AG09309 (cell line): ENCODE data around the gene KRAS.

Experiments used
- DNase-seq: peaks from one replicate; pipeline ENCODE4 v3.0.0-alpha.2; 2010; ENCODE audit warnings: low read depth
- H3K4me3 ChIP-seq: 2 replicates; pipeline ENCODE4 v1.5.1; 2011; ENCODE audit warnings: mild to moderate bottlenecking, low read depth, low read length, moderate library complexity; ENCODE audit not compliant: control insufficient read depth
- CTCF ChIP-seq: IDR thresholded peaks from 2 replicates; pipeline ENCODE4 v1.5.1; 2011; ENCODE audit warnings: mild to moderate bottlenecking, low read depth, low read length, inconsistent platforms; ENCODE audit not compliant: insufficient read depth, control insufficient read depth; ENCODE audit errors: missing control alignments

KRAS gene

DNA sequence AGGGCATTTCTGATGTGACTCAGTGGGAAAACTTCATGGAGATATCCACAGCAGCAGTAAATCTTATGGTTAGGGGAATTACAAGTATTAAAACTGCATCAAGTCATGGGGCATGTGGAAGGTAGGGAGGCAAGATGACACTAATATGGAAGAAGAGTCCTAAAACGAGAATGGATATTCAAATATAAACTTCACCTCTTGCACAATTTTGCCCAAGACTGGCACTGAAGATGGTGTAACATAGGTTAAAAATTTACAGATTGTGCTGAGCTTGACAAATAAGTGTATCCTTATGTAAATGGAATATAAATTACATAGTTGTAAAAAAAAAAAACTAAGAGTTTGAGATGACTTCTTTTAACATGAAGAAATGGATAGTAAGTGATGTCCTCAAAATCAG lies 42.9 kb downstream of the KRAS start:
- no peak overlapping the region for H3K4me3 ChIP-seq
- no peak for DNase-seq
- no peak for TF ChIP-seq CTCF

DNA sequence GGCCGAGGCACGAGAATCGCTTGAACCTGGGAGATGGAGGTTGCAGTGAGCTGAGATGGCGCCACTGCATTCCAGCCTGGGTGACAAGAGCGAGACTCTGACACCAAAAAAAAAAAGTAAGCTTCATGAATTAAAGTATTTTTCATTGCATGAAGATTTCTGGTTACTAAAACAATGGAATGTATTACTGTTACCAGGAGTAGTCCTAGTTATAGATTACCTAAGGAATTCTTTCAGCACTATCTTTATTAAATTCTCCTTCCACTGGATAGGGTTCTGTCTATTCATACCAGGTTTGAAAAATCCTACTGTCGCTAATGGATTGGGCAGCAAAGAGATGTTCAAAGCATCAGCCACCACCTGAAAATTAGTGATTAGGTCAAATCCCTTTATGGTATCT lies 43.3 kb downstream of the KRAS start:
- no peak overlapping the region for H3K4me3 ChIP-seq
- no peak for TF ChIP-seq CTCF
- DNase-seq = no peak

DNA sequence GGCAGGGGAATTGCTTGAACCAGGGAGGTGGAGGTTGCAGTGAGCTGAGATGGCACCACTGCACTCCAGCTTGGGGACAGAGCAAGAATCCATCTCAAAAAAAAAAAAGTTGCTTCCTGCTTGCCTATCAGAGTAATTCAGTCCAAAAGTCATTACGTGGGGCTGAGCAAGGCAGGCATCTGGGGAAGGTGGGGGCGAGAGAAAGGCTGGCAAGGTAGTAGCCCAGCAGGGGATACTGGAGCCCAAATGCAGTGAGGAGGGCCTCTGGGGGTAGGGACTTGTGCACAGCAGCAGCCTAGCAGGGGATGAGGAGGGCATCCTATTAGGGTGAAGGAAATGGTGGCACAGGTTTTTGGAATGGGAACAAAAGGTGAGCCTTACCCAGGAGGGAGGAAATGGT lies 48.6 kb downstream of the KRAS start:
- H3K4me3 ChIP-seq = no peak overlapping the region
- DNase-seq = no peak
- no peak for TF ChIP-seq CTCF

DNA sequence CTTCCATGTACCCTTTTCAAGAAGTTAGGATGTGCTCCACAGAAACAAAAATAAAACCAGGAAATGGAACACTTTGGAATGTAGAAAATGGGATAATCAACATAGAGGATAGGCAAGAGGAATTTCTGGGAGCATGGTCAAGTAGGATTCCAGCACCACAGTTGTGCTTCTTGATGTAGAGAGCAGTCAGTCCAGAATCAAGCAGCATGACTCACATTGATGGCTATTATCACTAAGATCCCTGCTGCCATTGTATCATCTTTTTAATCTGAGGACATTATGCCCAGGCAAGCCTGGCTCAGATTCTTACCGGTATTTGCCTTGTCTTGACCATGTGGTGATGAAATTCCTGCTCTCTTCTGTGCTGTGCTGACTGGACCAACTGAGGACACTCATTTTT lies 50.0 kb downstream of the KRAS start:
- DNase-seq = no peak
- H3K4me3 ChIP-seq = no peak overlapping the region
- no peak for TF ChIP-seq CTCF

GRCh38 chr12:25197608-25198007 lies 53.1 kb downstream of the KRAS start:
- no peak overlapping the region for H3K4me3 ChIP-seq
- no peak for TF ChIP-seq CTCF
- no peak for DNase-seq

- H3K4me3 ChIP-seq = peak within 1 kb of the TSS; percentile 82
- peak; percentile 52 for DNase-seq
- TF ChIP-seq CTCF = no peak
Measured at GRCh38 chr12:25195056-25195971, 55.4 kb downstream of the KRAS start, which contains the start of the genes DNAI7 and ETFRF1. Gene DNAI7, minus strand, starts transcription at chr12:25195160. Its CDS starts 82 bp downstream, at chr12:25195078. Gene ETFRF1, plus strand, starts transcription at chr12:25195237. Its CDS starts 8,720 bp downstream, at chr12:25203957.
